GM18508 (cell line): ENCODE data around the gene TRAP1.

Experiments
- ATAC-seq: cut with Tn5 transposase; IDR thresholded peaks from one replicate; pipeline ENCODE4 v1.9.1; 2021; ENCODE audit warnings: moderate number of reproducible peaks; ENCODE audit not compliant: insufficient read depth, unreplicated experiment

The TRAP1 gene

DNA sequence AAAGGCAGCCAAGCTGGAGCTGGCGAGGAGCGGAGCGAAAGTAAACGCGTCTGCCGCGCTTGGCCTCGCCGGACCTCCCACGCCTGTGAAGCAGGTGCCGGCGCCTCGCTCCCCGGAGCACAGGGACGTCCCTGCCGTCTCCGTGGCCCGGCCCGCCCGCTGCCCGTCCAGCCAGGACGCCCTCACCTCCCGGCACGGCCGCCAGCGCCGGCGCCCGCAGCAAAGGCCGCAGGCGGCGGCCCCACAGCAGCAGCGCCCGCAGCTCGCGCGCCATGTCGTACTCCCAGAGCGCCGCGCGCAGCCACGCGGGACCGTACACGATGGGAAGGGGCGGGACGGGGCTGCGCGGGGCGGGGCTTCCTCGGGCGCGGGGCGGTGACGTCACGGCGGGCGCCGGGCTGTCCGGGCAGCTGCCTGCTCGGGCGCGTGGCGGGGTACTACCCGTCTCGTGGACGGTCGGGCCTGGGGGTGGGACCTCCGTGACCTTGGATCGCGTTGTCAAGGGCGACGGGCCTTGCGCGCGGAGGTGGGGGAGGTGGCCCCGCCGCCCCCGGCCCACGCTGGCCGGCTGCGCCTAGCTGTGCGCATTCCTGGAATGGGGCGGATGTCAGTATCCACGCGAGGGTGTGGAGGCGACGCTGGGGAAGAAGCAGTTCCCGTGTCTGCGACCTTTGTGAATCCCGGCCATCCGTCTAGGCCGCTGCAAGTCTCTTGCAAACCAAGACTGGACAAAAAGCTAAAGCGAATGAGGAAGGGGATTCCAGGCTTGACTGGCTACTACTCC lies at the start of gene TRAP1:
Gene TRAP1 (minus strand): TSS at position 290 of the 784 bp plus-strand sequence. CDS start 16 bp downstream, at position 274.
- ATAC-seq, result no peak

DNA sequence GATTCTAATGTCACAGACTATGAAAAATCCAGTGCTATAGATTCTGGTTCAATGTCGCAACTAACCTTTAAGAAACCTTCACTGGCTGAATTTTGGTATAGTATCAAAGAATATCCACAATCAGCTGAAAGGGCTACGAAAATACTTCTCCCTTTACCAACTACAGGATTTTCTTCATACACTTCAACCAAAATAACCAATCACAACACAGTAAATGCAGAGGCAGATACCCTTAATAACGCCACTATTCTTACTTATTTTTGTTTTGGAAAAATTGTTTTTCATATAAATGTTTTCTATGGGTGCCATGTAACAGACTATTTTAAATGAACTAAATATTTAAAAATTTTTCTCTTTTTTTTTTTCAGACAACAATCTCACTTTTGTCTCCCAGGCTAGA lies 48.9 kb upstream of the TRAP1 start:
- no peak for ATAC-seq

DNA sequence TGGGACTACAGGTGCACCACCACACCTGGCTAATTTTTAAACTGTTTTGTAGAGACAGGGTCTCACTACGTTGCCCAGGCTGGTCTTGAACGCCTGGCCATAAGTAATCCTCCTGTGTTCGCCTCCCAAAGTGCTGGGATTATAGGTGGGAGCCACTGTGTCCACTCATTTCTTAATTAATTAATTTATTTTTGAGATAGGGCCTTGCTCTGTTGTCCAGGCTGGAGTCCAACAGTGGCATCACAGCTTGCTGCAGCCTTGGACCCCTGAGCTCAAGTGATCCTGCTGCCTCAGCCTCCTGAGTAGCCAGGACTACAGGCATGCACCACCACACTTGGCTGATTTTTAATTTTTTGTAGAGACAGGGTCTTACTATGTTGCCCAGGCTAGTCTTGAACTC lies 47.1 kb upstream of the TRAP1 start:
- no peak for ATAC-seq

DNA sequence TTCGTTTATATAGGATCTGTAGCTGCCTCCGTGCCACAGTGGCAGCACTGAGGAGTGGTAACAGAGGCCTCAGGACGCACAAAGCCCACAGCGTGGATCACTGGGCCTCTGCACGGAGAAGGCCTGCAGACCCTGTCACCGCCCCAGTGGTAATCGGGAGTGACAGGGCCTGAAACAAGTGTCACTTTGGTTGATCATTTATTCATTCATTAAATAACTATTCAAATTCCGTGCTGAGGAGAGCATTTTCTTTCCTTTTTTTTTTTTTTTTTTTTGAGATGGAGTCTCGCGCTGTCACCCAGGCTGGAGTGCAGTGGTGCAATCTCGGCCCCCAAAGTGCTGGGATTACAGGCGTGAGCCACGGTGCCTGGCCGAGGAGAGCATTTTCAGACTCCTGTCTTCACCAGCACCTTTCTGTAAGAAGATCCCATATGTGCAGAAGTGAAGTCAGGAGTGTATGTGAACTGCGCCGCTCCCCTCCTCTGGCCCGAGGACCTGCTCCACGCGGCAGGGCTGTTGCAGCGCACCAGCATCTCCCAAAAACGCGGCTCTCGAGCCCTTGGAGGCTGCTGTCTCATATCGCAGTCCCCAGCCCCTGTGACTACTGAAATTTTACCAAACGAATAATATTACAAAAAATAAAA lies 44.9 kb upstream of the TRAP1 start:
- ATAC-seq, result no peak

DNA sequence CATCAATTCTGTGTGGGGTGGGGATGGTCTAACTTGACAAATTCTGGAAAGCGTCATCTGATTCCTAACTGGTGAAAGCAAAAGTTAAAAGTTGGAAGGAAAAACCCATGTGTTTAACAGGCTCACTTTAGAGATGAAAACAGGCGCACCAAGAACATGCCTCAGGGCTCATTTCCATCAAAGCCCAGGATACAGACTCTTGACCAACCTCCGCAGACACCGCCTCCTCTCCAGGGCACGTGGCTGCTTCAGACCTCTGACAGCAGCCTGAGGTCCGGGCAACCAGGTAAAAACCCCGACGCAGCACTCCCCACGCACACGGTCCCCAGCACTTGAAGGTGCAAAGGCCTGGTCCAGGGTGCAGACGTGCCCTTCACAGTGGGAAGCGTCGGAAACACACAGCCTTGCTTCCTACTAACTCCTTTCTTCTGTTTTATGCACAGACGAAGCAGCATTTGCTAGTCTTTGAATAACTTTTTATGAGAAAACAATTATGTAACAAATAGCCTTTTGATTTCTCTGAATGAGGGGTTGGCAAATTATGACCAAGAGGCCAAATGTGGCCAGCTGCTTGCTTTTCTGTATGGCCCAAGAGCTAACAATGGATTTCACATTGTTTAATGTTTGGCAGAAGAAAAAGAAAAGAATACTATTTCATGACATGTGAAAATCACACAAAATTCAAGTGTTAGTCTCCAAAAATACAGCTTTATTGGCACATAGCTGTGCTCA lies 44.2 kb upstream of the TRAP1 start:
- ATAC-seq, result no peak

DNA sequence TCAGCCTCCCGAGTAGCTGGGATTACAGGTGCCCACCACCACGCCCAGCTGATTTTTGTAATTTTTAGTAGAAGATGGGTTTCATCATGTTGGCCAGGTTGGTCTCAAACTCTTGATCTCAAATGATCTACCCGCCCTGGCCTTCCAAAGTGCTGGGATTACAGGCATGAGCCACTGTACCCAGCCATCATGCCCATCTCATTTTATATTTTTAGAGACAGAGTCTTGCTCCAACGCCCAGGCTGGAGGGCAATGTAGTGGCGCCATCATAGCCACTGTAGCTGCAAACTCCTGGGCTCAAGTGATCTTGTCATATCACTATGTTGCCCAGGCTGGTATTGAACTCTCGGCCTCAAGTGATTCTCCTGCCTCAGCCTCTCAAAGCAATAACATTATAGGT lies 43.2 kb upstream of the TRAP1 start:
- no peak for ATAC-seq

DNA sequence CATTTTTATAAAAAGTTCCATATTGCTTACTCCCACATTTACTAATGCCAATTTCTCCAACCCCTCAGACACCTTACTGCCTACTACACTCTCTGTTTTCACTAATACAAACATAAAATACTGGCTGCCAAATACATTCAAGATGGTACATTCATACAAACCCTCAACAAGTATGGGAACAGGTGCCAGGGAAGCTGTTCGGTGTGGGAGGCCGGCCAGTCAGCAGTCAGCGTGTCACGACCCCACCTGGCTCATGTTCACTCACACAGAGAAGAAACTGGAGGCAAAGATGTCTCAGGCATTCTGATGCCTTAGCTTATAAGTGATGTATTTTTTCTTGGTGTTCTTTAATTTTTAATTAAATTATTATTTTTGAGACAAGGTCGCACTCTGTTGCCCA lies 42.4 kb upstream of the TRAP1 start:
- no peak for ATAC-seq

DNA sequence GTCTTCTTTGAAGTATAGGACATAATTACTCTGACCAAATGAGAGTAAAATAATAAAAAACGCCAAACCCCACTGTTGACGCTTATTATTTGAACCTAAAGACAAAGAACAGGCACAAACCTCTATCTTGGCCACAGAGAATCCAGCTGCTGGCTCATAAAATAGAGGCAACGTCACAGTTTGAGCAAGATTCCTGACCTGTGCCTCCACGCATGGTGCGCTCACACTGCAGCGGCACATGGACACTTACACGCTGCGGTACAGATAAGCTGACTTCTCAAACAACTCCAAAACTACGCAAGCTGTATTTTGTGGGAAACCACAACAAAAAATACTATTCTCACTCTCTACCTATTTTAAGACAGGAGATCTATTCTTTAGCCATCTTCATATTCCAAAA lies 38.8 kb upstream of the TRAP1 start:
- no peak for ATAC-seq

DNA sequence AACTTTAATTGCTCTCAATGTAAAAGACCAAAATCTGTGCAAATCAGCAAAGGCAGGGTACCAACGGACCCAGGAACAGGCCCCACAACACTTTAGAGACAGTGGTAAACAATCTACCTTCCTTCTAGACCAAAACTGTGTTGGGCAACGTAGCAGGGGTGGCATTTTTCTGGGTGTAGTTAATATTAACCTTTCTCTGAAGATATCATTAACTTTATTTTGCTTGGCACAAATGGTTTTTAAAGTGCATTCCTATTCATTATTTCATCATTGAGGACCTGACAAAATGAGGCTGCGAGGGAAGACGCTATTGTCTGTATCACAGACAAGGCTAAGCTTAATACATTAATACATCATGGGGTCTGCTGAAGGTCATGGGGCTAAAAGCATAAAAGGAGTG lies 37.9 kb upstream of the TRAP1 start:
- ATAC-seq, result no peak

DNA sequence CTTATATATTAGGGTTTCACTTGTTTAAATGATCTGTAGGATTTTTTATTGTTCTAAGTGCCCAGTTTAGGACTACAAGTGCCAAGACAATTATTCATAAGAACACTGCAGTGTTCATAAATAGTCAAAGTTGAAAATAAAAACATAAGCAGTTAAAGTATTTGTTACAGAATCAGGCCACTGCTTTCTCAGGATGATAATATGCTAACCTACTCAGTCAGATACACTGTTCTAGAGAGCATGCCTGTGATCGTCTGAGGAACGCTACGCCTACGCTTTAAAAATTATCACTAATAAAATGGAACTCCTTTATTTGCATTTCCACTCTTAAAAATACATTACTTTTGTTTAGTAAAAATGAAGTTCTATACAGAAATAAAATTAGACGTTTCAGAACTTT lies 37.4 kb upstream of the TRAP1 start:
- ATAC-seq, result no peak

DNA sequence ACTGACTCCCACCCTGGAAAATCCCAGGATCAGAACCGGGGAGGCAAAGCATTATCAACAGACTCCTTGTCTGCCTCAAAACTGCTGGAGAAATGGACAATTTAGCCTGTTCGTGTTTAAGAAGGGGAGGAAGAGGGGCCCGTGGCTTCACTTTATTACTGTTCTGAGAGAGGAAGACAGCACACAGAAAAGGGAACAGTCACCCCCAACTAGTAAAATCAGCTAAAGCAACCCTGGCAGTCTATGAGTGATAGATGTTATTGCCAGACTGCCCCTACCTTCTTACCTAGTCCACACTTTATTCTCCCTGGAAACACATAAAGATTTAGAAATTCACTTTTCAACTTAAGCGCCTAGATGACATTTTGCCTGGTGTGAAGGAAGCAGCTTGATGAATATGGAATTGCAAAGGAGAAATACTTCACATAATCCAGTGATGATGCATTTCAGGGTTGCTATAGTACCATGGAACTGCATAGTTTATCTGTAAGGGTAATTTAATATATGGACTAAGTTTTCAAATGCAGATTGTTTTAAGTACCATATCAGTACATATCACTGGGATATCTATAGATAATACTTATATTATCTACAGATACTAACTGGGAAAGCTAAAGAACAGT lies 36.9 kb upstream of the TRAP1 start:
- no peak for ATAC-seq

DNA sequence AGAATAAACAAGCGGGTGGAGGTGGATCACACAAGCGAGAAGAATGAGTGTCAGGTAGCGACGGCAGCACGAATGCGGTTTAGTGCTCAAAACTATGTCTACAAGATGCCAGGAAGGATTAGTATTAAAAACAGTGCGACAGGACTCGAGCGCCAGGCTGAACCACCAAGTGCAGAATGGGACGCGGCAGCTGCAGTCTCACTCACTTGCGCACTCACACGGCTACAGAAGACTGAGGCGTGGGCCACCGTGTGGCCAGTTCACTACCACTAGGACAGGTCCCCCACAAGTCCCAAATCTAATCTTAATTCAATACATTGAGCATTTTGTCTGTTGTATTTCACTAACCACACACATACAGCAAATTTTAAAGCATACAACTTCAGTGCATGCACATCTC lies 35.7 kb upstream of the TRAP1 start:
- no peak for ATAC-seq

DNA sequence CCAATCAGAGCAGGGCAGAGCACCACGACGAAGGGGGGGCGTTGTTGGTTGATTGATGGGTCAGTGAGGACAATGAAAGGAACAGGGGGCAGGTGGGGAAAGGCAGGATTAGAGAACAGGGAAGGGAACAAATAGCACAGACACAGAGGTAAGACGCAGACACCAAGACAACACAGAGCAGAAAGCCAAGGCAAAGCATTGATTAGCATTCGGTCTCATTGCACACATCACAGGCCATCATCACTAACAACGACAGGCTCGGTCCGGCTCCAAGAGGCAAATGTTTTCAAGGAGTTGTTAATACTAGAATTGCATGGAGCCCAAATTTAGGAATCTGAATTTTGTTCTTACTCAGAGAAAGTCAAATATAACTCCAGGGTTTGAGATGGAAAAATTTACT lies 34.6 kb upstream of the TRAP1 start:
- no peak for ATAC-seq

DNA sequence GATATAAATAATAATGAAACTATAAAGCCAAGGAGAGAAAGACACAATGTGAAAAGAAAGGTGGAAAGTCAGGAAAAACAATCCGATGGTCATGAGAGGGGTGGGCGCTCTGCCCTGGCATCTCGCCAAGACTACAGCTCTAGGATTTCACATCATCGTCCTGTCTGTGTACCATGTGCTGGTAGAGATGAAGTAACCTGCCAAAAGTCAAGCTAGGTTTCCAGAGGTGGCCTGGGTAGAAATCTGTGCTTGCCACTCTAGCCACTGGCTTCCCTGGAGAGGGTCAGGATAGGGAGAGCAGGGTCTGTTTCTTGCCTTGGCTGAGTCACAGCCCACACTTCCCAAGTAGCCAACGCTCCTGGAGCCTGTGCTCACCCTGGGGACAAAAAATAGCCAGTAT lies 31.0 kb upstream of the TRAP1 start:
- ATAC-seq, result no peak

DNA sequence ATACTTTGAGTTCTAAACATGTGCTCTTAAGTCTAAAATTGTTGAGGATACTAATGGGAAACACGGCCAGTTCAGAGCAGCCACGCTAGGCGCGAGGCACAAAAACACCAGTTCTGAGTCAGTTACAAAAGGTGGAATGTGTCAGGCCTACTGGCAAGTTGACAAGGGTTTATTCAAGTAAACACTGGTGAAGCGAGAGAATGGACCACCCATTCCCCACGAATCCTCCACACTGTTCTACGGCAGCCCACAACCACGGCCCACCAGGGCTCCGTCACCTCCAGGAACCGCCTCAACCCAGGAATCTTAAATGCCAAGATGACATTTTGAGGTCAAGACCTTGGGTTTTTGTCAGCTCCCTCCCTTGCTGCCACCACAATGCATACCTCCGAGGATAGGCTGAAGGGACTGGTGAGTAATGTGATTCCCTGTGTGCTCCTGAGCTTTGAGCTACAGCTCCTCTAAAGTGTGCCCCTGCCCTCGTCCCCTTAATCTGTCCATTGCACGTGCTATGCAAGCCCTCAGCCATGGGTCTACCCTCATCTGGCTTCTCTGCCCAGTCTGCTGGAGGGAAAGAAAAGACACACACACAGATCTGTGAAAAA lies 28.5 kb upstream of the TRAP1 start:
- ATAC-seq, result no peak

DNA sequence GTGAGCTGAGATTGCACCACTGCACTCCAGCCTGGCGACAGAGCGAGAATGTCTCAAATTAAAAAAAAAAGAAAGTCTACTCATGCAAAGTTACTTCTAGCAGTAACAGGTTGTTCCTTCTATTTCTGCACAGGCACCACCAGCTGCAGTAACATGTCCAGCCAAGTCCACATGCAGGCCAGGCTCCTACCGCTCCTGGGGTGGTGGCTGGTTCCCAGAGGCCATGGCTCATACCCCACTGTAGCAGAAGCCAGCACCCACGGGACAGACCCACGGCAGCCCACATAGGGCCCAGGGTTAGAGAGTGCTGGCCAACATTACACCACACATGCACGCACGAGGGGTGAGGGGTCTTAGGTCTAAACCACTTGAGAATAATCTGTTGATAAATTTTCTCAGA lies 26.7 kb upstream of the TRAP1 start:
- no peak for ATAC-seq

DNA sequence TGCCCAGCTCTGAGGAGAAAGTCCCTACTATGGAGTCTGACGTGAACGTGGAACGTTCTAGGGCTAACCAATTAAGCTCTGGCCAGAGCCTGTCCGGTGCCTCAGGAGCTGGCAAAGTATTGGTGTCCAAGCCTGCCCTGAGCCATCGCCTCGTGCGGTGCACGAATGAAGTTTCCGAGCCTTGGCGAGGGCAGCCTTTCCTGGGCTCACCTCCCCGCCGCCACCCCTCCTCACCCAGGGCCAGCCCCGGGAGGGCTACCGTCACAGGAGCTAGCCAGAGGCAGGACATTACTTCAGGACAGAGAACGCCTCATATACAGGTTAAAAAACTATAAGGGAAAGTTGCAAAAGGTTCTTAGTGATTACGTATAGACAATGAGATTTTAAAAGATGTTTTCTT lies 23.6 kb upstream of the TRAP1 start:
- no peak for ATAC-seq

DNA sequence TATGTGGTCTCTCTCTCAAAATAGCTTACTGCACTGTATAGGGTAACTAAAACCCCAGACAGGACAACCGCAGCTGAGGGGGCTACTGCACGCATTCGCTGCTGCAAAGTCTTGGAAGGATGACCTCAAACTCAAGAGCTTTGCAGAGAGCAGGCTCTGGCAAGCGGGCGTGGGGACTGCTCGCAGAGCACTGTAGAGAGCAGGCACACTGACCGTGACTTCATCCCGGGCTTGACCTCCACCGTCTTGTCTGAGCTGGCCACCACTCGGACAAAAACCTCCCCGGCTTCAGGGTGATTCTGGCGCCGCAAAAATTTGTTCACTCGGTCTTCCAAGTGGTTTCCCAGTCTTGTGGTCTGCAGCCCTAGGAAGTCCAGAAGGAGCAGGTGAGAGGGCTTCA lies 22.9 kb upstream of the TRAP1 start:
- ATAC-seq, result no peak

DNA sequence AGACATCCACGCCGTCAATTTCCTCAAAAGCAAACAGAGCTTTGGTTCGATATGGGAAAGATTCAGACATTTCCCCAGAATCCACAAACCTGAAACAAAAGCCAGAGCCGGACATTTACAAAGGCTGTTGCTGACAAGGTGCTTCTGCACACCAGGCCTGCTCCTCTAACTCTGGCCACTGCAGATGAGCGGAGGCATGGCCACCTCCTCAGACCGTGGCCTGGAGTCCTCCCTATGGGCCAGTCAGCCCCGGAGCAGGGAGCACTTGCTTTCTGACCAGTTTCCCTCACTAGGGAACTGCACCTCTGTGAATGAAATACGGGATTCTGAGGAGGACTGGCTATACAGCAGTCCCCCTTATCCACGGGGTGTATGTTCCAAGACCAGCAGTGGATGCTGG lies 22.3 kb upstream of the TRAP1 start:
- no peak for ATAC-seq

DNA sequence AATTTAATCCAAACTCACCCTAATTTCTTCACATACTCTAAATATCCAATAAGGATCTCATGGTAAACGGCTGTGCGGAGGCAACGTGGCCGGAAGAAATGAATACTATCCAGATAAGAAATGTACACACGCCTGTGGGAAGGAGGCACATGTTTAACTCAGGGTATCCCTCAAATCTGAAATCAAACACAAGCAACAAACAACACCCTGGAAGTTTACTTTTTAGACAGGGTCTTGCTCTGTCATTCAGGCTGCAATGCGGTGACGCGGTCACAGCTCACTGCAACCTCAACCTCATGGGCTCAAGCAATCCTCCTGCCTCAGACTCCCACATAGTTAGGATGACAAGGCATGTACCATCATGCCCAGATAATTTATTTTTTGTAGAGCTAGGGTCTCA lies 21.2 kb upstream of the TRAP1 start:
- ATAC-seq, result no peak

DNA sequence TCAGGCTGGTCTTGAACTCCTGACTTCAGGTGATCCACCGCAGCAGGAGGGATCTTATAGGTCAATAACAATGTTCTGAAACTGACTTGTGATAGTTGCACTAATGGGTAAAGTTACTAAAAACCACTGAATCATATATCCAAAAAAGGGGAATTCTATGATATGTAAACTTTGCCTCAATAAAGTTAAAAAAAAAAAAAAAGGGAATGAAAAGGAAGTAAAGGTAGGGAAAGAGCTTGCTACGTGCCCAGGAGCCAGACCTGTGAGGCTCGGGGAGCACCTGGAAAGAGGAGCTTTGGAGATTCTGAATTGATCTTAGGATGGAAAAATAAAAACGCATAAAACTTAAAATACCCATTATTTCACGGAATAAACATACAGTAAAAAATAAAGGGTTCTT lies 20.8 kb upstream of the TRAP1 start:
- no peak for ATAC-seq
